H9 (cell line): ENCODE measurements around the gene MROH8. TPM values are rescaled to one million over a fixed set of nuclear protein-coding genes. Genes with fewer than 3 reads are reported as not detected.

ENCODE experiments used
- DNase-seq: peaks from one replicate; pipeline ENCODE4 v3.0.0-alpha.2; 2017
- H2AFZ ChIP-seq: one replicate; pipeline ENCODE4 v1.6.1; 2013; ENCODE audit warnings: mild to moderate bottlenecking, low read length, control low read depth, moderate library complexity
- H2AK5ac ChIP-seq: 2 replicates; pipeline ENCODE4 v1.6.1; 2013; ENCODE audit warnings: low read length, control low read depth, mixed read lengths; ENCODE audit not compliant: insufficient read length
- H2BK120ac ChIP-seq: one replicate; pipeline ENCODE4 v1.6.1; 2013; ENCODE audit warnings: low read depth, mild to moderate bottlenecking, low read length, control low read depth, inconsistent platforms; ENCODE audit not compliant: poor library complexity, severe bottlenecking
- H2BK12ac ChIP-seq: 2 replicates; pipeline ENCODE4 v1.6.1; 2013; ENCODE audit warnings: low read length, control low read depth, mixed read lengths, low read depth; ENCODE audit not compliant: insufficient read length
- H2BK15ac ChIP-seq: 2 replicates; pipeline ENCODE4 v1.6.1; 2013; ENCODE audit warnings: low read depth, low read length, control low read depth
- H2BK20ac ChIP-seq: one replicate; pipeline ENCODE4 v1.6.1; 2013; ENCODE audit warnings: low read depth, mild to moderate bottlenecking, low read length, control low read depth, inconsistent platforms; ENCODE audit not compliant: poor library complexity, severe bottlenecking
- H2BK5ac ChIP-seq: 2 replicates; pipeline ENCODE4 v1.6.1; 2013; ENCODE audit warnings: low read length, control low read depth, mixed read lengths; ENCODE audit not compliant: insufficient read length
- H3K14ac ChIP-seq: 2 replicates; pipeline ENCODE4 v1.6.1; 2013; ENCODE audit warnings: low read length, control low read depth; ENCODE audit not compliant: insufficient read depth
- H3K18ac ChIP-seq: 2 replicates; pipeline ENCODE4 v1.6.1; 2013; ENCODE audit warnings: low read depth, mild to moderate bottlenecking, mixed read lengths, low read length, control low read depth; ENCODE audit not compliant: insufficient read length
- H3K23ac ChIP-seq: 2 replicates; pipeline ENCODE4 v1.6.1; 2013; ENCODE audit warnings: low read length, control low read depth, mixed read lengths, low read depth; ENCODE audit not compliant: insufficient read length
- H3K23me2 ChIP-seq: 2 replicates; pipeline ENCODE4 v1.6.1; 2013; ENCODE audit warnings: low read depth, mild to moderate bottlenecking, mixed read lengths, low read length, control low read depth; ENCODE audit not compliant: insufficient read length, poor library complexity, severe bottlenecking
- H3K27ac ChIP-seq: 2 replicates; pipeline ENCODE4 v1.5.1; 2013; ENCODE audit warnings: low read length, control low read depth, mixed read lengths, low read depth; ENCODE audit not compliant: insufficient read length
- H3K27me3 ChIP-seq: 2 replicates; pipeline ENCODE4 v1.6.1; 2013; ENCODE audit warnings: low read length, control low read depth, inconsistent platforms; ENCODE audit not compliant: insufficient read depth
- H3K4ac ChIP-seq: 2 replicates; pipeline ENCODE4 v1.6.1; 2013; ENCODE audit warnings: low read depth, mild to moderate bottlenecking, control low read depth, inconsistent platforms, low read length, moderate library complexity
- H3K4me1 ChIP-seq: 2 replicates; pipeline ENCODE4 v1.6.1; 2013; ENCODE audit warnings: low read length, control low read depth, inconsistent platforms; ENCODE audit not compliant: insufficient read depth
- H3K4me2 ChIP-seq: 2 replicates; pipeline ENCODE4 v1.6.1; 2013; ENCODE audit warnings: low read length, control low read depth, mixed read lengths; ENCODE audit not compliant: insufficient read length, insufficient read depth
- H3K56ac ChIP-seq: 2 replicates; pipeline ENCODE4 v1.6.1; 2013; ENCODE audit warnings: low read depth, mild to moderate bottlenecking, mixed read lengths, low read length, control low read depth; ENCODE audit not compliant: insufficient read length
- H3K79me1 ChIP-seq: 2 replicates; pipeline ENCODE4 v1.6.1; 2013; ENCODE audit warnings: low read depth, mild to moderate bottlenecking, moderate library complexity, low read length, control low read depth, inconsistent platforms; ENCODE audit not compliant: insufficient read depth, poor library complexity, severe bottlenecking
- H3K79me2 ChIP-seq: 2 replicates; pipeline ENCODE4 v1.6.1; 2013; ENCODE audit warnings: low read length, control low read depth, inconsistent platforms; ENCODE audit not compliant: insufficient read depth
- H3K9ac ChIP-seq: 2 replicates; pipeline ENCODE4 v1.6.1; 2013; ENCODE audit warnings: low read length, control low read depth, mixed read lengths; ENCODE audit not compliant: insufficient read length; ENCODE audit errors: extremely low read depth
- H3K9me3 ChIP-seq: one replicate; pipeline ENCODE4 v1.6.1; 2013; ENCODE audit warnings: low read depth, low read length, inconsistent platforms; ENCODE audit not compliant: control insufficient read depth
- H3T11ph ChIP-seq: one replicate; pipeline ENCODE4 v1.6.1; 2013; ENCODE audit warnings: mild to moderate bottlenecking, low read length, control low read depth, inconsistent platforms
- H4K20me1 ChIP-seq: one replicate; pipeline ENCODE4 v1.6.1; 2013; ENCODE audit not compliant: control insufficient read depth, insufficient read length, insufficient read depth
- H4K5ac ChIP-seq: 2 replicates; pipeline ENCODE4 v1.6.1; 2013; ENCODE audit warnings: low read depth, mild to moderate bottlenecking, mixed read lengths, low read length, control low read depth; ENCODE audit not compliant: insufficient read length
- H4K8ac ChIP-seq: replicated peaks from 2 replicates; pipeline ENCODE4 v1.6.1; 2013; ENCODE audit warnings: low read length, control low read depth, mixed read lengths, low read depth; ENCODE audit not compliant: insufficient read length
- H4K91ac ChIP-seq: 2 replicates; pipeline ENCODE4 v1.6.1; 2013; ENCODE audit warnings: low read depth, mild to moderate bottlenecking, moderate library complexity, mixed read lengths, low read length, control low read depth; ENCODE audit not compliant: insufficient read length
- H3K27ac Mint-ChIP-seq, 3 experiments: 2 replicates in 2 of 3; 3 replicates in 1 of 3; pipeline ENCODE4 v1.8.0; 2020 to 2021; ENCODE audit warnings: mixed read lengths in 3 of 3, mild to moderate bottlenecking in 1 of 3, moderate library complexity in 1 of 3
- H3K27me3 Mint-ChIP-seq: 2 replicates; pipeline ENCODE4 v1.8.0; 2021; ENCODE audit warnings: low read depth, mild to moderate bottlenecking, moderate library complexity, mixed read lengths
- H3K36me3 Mint-ChIP-seq, 3 experiments: 2 replicates in 2 of 3; 3 replicates in 1 of 3; pipeline ENCODE4 v1.8.0; 2020 to 2021; ENCODE audit warnings: low read depth in 3 of 3, mixed read lengths in 3 of 3; ENCODE audit not compliant: insufficient read depth in 1 of 3
- H3K4me1 Mint-ChIP-seq, 2 experiments: 2 replicates each; pipeline ENCODE4 v1.8.0; 2020; ENCODE audit warnings: mixed read lengths in 2 of 2
- H3K4me3 Mint-ChIP-seq, 2 experiments: 2 replicates in 1 of 2; 3 replicates in 1 of 2; pipeline ENCODE4 v1.8.0; 2020 to 2021; ENCODE audit warnings: mild to moderate bottlenecking in 2 of 2, mixed read lengths in 2 of 2, moderate library complexity in 1 of 2
- H3K9me3 Mint-ChIP-seq, 2 experiments: 2 replicates in 1 of 2; 3 replicates in 1 of 2; pipeline ENCODE4 v1.8.0; 2020; ENCODE audit warnings: mild to moderate bottlenecking in 2 of 2, mixed read lengths in 2 of 2, moderate library complexity in 1 of 2
- WGBS: extraction: QIAGEN DNeasy Blood & Tissue Kit; methylation state at CpG from one replicate; pipeline ENCODE4 v1.1.7; 2013; ENCODE audit warnings: missing lambda C conversion rate, low lambda C conversion rate, mixed read lengths; ENCODE audit not compliant: insufficient read length; ENCODE audit errors: extremely low coverage; 5-methylcytosine and 5-hydroxymethylcytosine counted together
- total RNA-seq: library from RNA; stranded (reverse); gene quantifications from 2 replicates; pipeline ENCODE4 v1.2.1, GENCODE V29; 2021
- TF ChIP-seq, protein P1 (sequence below): fragments of 200-600 bp; sonication (generic); conservative IDR thresholded peaks from 3 replicates; pipeline ENCODE4 v1.8.0; 2021; ENCODE audit warnings: antibody characterized with exemption, mild to moderate bottlenecking

Gene MROH8
- total RNA-seq, 1 experiment from 2014 or later, result 0.90 TPM

DNA sequence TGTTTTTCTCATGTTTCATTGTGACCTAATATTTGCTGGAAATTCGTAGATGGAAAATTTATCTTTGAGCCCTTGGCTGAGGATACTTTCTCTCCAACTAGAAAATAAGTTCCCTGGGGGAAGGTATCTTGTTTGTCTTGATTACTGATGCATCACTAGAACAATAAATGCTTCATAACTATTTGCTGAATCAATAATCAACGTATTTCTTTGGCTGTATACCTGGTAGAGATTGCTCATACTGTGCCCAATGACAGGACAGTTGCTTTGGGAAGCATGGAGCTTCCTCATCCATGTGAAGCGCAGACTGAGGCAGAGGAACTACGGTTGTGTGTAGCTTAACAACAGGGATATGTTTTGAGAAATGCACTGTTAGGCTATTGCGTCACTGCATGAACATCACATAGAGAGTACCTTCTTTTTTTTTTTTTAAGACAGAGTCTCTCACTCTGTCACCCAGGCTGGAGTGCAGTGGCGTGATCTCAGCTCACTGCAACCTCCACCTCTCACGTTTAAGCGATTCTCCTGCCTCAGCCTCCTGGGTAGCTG lies 34.4 kb downstream of the MROH8 start:
- Mint-ChIP-seq H3K9me3 (no peaks in the 10 kb centered on the region), H3K36me3 (no peaks in the 10 kb centered on the region; a peak in 1 of 7 replicates), H3K4me1 (no peaks in the 10 kb centered on the region), H3K27me3 (no peaks in the 10 kb centered on the region), H3K4me3 (no peak overlapping the region), H3K27ac (no peak overlapping the region)
- no peak overlapping the region for H3K14ac ChIP-seq
- no peak overlapping the region for H3K4me2 ChIP-seq
- H4K91ac ChIP-seq, result no peak overlapping the region
- H3K27ac ChIP-seq, result no peak overlapping the region
- no peaks in the 10 kb centered on the region for H4K20me1 ChIP-seq
- H3K4ac ChIP-seq, result no peak overlapping the region
- no peak overlapping the region for H2BK12ac ChIP-seq
- H2BK5ac ChIP-seq, result no peak overlapping the region
- H3K23me2 ChIP-seq, result no peaks in the 10 kb centered on the region
- no CpG with 5 or more reads among the region's 8 CpGs for WGBS
- H2BK20ac ChIP-seq, result no peak overlapping the region
- H3K79me2 ChIP-seq, result no peaks in the 10 kb centered on the region
- no peak overlapping the region for H3K23ac ChIP-seq
- no peaks in the 10 kb centered on the region for H3K27me3 ChIP-seq
- no peak overlapping the region for H2BK120ac ChIP-seq
- H3K56ac ChIP-seq, result no peak overlapping the region
- no peak overlapping the region for H4K5ac ChIP-seq
- no peak overlapping the region for H2AFZ ChIP-seq
- DNase-seq, result no peak
- TF ChIP-seq, protein P1, sequence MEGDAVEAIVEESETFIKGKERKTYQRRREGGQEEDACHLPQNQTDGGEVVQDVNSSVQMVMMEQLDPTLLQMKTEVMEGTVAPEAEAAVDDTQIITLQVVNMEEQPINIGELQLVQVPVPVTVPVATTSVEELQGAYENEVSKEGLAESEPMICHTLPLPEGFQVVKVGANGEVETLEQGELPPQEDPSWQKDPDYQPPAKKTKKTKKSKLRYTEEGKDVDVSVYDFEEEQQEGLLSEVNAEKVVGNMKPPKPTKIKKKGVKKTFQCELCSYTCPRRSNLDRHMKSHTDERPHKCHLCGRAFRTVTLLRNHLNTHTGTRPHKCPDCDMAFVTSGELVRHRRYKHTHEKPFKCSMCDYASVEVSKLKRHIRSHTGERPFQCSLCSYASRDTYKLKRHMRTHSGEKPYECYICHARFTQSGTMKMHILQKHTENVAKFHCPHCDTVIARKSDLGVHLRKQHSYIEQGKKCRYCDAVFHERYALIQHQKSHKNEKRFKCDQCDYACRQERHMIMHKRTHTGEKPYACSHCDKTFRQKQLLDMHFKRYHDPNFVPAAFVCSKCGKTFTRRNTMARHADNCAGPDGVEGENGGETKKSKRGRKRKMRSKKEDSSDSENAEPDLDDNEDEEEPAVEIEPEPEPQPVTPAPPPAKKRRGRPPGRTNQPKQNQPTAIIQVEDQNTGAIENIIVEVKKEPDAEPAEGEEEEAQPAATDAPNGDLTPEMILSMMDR, result no peak
- no peaks in the 10 kb centered on the region for H3K9me3 ChIP-seq
- H2AK5ac ChIP-seq, result no peak overlapping the region
- H3K9ac ChIP-seq, result no peak overlapping the region
- H2BK15ac ChIP-seq, result no peak overlapping the region
- H3K18ac ChIP-seq, result no peak overlapping the region
- H3K4me1 ChIP-seq, result no peaks in the 10 kb centered on the region
- H4K8ac ChIP-seq, result no peak overlapping the region
- H3K79me1 ChIP-seq, result no peaks in the 10 kb centered on the region
- H3T11ph ChIP-seq, result no peak overlapping the region
